ENCODE measurements around the gene LRP1B. TPM values are rescaled to one million over a fixed set of nuclear protein-coding genes. Genes with fewer than 3 reads are reported as not detected.

The LRP1B gene
- total and polyA plus RNA-seq, 2 of the 8 experiments (the other 6 are each of a cell fraction or from before 2014, with no cell fraction given) = 0.03 TPM; not detected in 1

GRCh38 chr2:141967503-141967902 is 163.3 kb downstream of the LRP1B start:
- no peaks in the 10 kb centered on the region for H3K79me2 ChIP-seq (ENCODE audit: control insufficient read depth in 1 of 2, insufficient read depth in 2 of 2, low read length in 2 of 2)
- no peak overlapping the region for H2BK120ac ChIP-seq (replicated peaks; ENCODE audit: low read depth, low read length)
- H3K4me2 ChIP-seq (ENCODE audit: insufficient read depth in 1 of 2, low read depth in 2 of 2, low read length in 2 of 2) = no peak overlapping the region
- no peak overlapping the region for H2BK20ac ChIP-seq (ENCODE audit: low read length)
- H3K4me3 ChIP-seq (ENCODE audit: extremely low read depth in 1 of 4, insufficient read depth in 2 of 4, low read depth in 3 of 4, low read length in 4 of 4) = no peak overlapping the region
- H4K8ac ChIP-seq (ENCODE audit: extremely low read depth, insufficient read depth, low read length) = no peak overlapping the region
- no peak overlapping the region for H4K91ac ChIP-seq (replicated peaks; ENCODE audit: insufficient read length, low read length)
- H3K23me2 ChIP-seq (ENCODE audit: low read depth, low read length) = no peaks in the 10 kb centered on the region
- H3K9me3 ChIP-seq (ENCODE audit: insufficient read depth in 2 of 2, low read depth in 1 of 2, low read length in 1 of 2) = no peaks in the 10 kb centered on the region
- H2AFZ ChIP-seq (ENCODE audit: low read length) = no peak overlapping the region
- no peak overlapping the region for H4K5ac ChIP-seq (ENCODE audit: insufficient read length, low read depth, low read length)
- DNase-seq (ENCODE audit: low read depth in 1 of 2, low spot score in 2 of 2) (no peak), FAIRE-seq (no peak)
- H4K20me1 ChIP-seq (replicated peaks in 1 of 2; ENCODE audit: control insufficient read depth in 1 of 2, insufficient read depth in 2 of 2, low read length in 2 of 2) = no peaks in the 10 kb centered on the region
- no peak overlapping the region for H2BK5ac ChIP-seq (ENCODE audit: low read depth, low read length)
- H2AK5ac ChIP-seq (ENCODE audit: low read depth, low read length) = no peak overlapping the region
- 71% methylated on average over 1 of the region's 1 CpG; no CpG with 5 or more reads in 1 of the 2 experiments for WGBS, 2 experiments (ENCODE audit: extremely low coverage in 1 of 2, insufficient coverage in 1 of 2, insufficient read length in 1 of 2, insufficient replicate concordance in 2 of 2, low coverage in 1 of 2, low lambda C conversion rate in 2 of 2, missing lambda C conversion rate in 1 of 2)
- H3K18ac ChIP-seq (ENCODE audit: extremely low read depth, low read length) = no peak overlapping the region
- H3K14ac ChIP-seq (ENCODE audit: insufficient read length) = no peak overlapping the region
- no peak overlapping the region for H2BK12ac ChIP-seq (ENCODE audit: low read depth, low read length)
- no peak overlapping the region for H3K27ac ChIP-seq (ENCODE audit: low read depth, low read length)
- H3K36me3 ChIP-seq (ENCODE audit: control insufficient read depth in 2 of 4, insufficient read depth in 4 of 4, low read length in 3 of 4) = no peaks in the 10 kb centered on the region
- no peaks in the 10 kb centered on the region for H3K4me1 ChIP-seq (replicated peaks in 1 of 4; ENCODE audit: control insufficient read depth in 3 of 4, insufficient read depth in 4 of 4, low read length in 3 of 4)
- H3K23ac ChIP-seq (ENCODE audit: insufficient read length) = no peak overlapping the region
- no peak overlapping the region for H3K56ac ChIP-seq (replicated peaks; ENCODE audit: insufficient read length, low read depth, low read length)
- H2BK15ac ChIP-seq (ENCODE audit: low read length) = no peak overlapping the region
- H3K4ac ChIP-seq (replicated peaks; ENCODE audit: insufficient read length, low read depth, low read length) = no peak overlapping the region
- H3K79me1 ChIP-seq (ENCODE audit: low read depth, low read length) = no peaks in the 10 kb centered on the region
- no peaks in the 10 kb centered on the region for H3K27me3 ChIP-seq (replicated peaks in 1 of 4; ENCODE audit: control insufficient read depth in 3 of 4, extremely low read depth in 1 of 4, insufficient read depth in 3 of 4, low read length in 3 of 4)
- POLR2A ChIA-PET (ENCODE audit: partially characterized antibody) = no interaction called here
- CTCF ChIA-PET (ENCODE audit: partially characterized antibody) = no interaction called here
- no peak overlapping the region for H3K9ac ChIP-seq (replicated peaks in 1 of 4; ENCODE audit: extremely low read depth in 1 of 4, low read depth in 3 of 4, low read length in 3 of 4)
- TF ChIP-seq SIN3A (conservative IDR thresholded peaks at IDR 0.05 in 1 of 2, IDR thresholded peaks at IDR 0.05 in 1 of 2; ENCODE audit: low read depth in 1 of 2, low read length in 2 of 2) = no peak
- no peak for TF ChIP-seq TBP (IDR thresholded peaks at IDR 0.05; ENCODE audit: low read depth, low read length)
- no peak for TF ChIP-seq ATF3 (IDR thresholded peaks at IDR 0.05; ENCODE audit: insufficient read depth, low read depth, low read length)
- no peak for TF ChIP-seq KDM5A (IDR thresholded peaks at IDR 0.05; ENCODE audit: low read length)
- no peak for TF ChIP-seq NRF1 (IDR thresholded peaks at IDR 0.05; ENCODE audit: low read depth, low read length)
- no peak for TF ChIP-seq TAF7 (optimal IDR thresholded peaks at IDR 0.05; ENCODE audit: borderline replicate concordance, low read depth, low read length)
- TF ChIP-seq YY1 (IDR thresholded peaks at IDR 0.05; ENCODE audit: low read depth, low read length) = no peak
- TF ChIP-seq SIRT6 (IDR thresholded peaks at IDR 0.05; ENCODE audit: low read length) = no peak
- TF ChIP-seq EZH2 (IDR thresholded peaks at IDR 0.05; ENCODE audit: low read depth, low read length, severe bottlenecking) = no peak
- no peak for TF ChIP-seq TAF1 (IDR thresholded peaks at IDR 0.05; ENCODE audit: low read depth, low read length)
- TF ChIP-seq CBX8 (IDR thresholded peaks at IDR 0.05; ENCODE audit: borderline replicate concordance, low read depth, low read length) = no peak
- no peak for TF ChIP-seq CREB1 (IDR thresholded peaks at IDR 0.05)
- no peak for TF ChIP-seq SP1 (IDR thresholded peaks at IDR 0.05; ENCODE audit: low read depth, low read length)
- TF ChIP-seq POU5F1 (IDR thresholded peaks at IDR 0.05; ENCODE audit: low read depth, low read length) = no peak
- no peak for TF ChIP-seq SUZ12 (IDR thresholded peaks at IDR 0.05; ENCODE audit: low read length)

Data from H1 (cell line).